Panc1 (cell line): ENCODE data around the gene HSPB9.

Experiments
- POLR2AphosphoS5 ChIP-seq: IDR thresholded peaks from 2 replicates; pipeline ENCODE4 v1.6.1; 2012; ENCODE audit warnings: mild to moderate bottlenecking, low read depth, low read length, moderate library complexity
- SIN3A ChIP-seq: IDR thresholded peaks from 2 replicates; pipeline ENCODE4 v1.6.1; 2012; ENCODE audit warnings: low read depth, mild to moderate bottlenecking, low read length, moderate library complexity, borderline replicate concordance; ENCODE audit not compliant: insufficient read depth
- TCF7L2 ChIP-seq: IDR thresholded peaks from 2 replicates; pipeline ENCODE4 v1.6.1; 2011; ENCODE audit warnings: mild to moderate bottlenecking, low read depth, low read length, inconsistent platforms
- TF ChIP-seq, protein P1 (sequence below): fragments of 450-650 bp; IDR thresholded peaks from 2 replicates; pipeline ENCODE4 v1.5.1; 2017; ENCODE audit warnings: mild to moderate bottlenecking
- TF ChIP-seq, protein P2 (sequence below), 2 experiments: IDR thresholded peaks; 2 replicates each; pipeline ENCODE4 v1.6.1; 2011 to 2012; ENCODE audit warnings: low read depth in 2 of 2, control low read depth in 1 of 2, low read length in 1 of 2, mild to moderate bottlenecking in 1 of 2, moderate library complexity in 1 of 2; ENCODE audit not compliant: insufficient read depth in 1 of 2

DNA sequence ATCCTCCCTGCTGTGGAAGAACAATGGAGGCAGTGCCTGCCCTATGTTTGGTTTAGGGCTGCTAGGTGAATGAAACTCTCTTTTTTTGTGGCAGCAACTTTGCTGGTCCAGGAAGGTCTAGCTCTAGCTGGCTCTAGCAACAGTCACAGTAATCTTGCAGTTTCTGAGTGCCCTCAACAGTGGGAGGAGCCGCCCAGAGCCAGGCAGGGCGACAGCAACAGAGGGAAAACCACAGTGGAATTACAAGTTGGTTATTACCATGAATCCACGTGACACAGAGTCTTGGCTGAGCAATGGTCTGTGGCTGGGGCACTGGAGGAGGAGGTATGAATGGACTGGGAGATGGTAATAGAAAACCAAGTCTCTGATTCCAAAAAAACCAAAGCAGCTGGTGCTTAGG lies 10.3 kb downstream of the HSPB9 start:
- TF ChIP-seq, protein P1, sequence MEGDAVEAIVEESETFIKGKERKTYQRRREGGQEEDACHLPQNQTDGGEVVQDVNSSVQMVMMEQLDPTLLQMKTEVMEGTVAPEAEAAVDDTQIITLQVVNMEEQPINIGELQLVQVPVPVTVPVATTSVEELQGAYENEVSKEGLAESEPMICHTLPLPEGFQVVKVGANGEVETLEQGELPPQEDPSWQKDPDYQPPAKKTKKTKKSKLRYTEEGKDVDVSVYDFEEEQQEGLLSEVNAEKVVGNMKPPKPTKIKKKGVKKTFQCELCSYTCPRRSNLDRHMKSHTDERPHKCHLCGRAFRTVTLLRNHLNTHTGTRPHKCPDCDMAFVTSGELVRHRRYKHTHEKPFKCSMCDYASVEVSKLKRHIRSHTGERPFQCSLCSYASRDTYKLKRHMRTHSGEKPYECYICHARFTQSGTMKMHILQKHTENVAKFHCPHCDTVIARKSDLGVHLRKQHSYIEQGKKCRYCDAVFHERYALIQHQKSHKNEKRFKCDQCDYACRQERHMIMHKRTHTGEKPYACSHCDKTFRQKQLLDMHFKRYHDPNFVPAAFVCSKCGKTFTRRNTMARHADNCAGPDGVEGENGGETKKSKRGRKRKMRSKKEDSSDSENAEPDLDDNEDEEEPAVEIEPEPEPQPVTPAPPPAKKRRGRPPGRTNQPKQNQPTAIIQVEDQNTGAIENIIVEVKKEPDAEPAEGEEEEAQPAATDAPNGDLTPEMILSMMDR: no peak
- TF ChIP-seq TCF7L2: no peak
- no peak for TF ChIP-seq POLR2AphosphoS5
- TF ChIP-seq, protein P2, sequence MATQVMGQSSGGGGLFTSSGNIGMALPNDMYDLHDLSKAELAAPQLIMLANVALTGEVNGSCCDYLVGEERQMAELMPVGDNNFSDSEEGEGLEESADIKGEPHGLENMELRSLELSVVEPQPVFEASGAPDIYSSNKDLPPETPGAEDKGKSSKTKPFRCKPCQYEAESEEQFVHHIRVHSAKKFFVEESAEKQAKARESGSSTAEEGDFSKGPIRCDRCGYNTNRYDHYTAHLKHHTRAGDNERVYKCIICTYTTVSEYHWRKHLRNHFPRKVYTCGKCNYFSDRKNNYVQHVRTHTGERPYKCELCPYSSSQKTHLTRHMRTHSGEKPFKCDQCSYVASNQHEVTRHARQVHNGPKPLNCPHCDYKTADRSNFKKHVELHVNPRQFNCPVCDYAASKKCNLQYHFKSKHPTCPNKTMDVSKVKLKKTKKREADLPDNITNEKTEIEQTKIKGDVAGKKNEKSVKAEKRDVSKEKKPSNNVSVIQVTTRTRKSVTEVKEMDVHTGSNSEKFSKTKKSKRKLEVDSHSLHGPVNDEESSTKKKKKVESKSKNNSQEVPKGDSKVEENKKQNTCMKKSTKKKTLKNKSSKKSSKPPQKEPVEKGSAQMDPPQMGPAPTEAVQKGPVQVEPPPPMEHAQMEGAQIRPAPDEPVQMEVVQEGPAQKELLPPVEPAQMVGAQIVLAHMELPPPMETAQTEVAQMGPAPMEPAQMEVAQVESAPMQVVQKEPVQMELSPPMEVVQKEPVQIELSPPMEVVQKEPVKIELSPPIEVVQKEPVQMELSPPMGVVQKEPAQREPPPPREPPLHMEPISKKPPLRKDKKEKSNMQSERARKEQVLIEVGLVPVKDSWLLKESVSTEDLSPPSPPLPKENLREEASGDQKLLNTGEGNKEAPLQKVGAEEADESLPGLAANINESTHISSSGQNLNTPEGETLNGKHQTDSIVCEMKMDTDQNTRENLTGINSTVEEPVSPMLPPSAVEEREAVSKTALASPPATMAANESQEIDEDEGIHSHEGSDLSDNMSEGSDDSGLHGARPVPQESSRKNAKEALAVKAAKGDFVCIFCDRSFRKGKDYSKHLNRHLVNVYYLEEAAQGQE (IDR thresholded peaks at IDR 0.05; ENCODE audit: insufficient read depth in 1 of 2, low read depth in 2 of 2, low read length in 1 of 2): no peak
- no peak for TF ChIP-seq SIN3A
